ENCODE results near the gene KCTD13. TPM values are rescaled to one million over a fixed set of nuclear protein-coding genes. Genes with fewer than 3 reads are reported as not detected.

Gene KCTD13
- total and polyA plus RNA-seq, 8 donors = 14.8 to 24.2 (median 20.9) TPM

GRCh38 chr16:29863669-29863984 lies 62.4 kb downstream of the KCTD13 start:
- Histone ChIP-seq H3K27me3 (no peaks in the 10 kb centered on the region), H3K4me1 (peaks cover 9 to 24% of the 10 kb centered on the region in 2 donors), H3K9me3 (no peaks in the 10 kb centered on the region), H3K4me3 (peak overlapping the region in 1 of 2 donors; percentile 81), H3K27ac (peak overlapping the region; percentile 84 to 87), H3K36me3 (peaks cover 0 to 25% of the 10 kb centered on the region in 2 donors)
- ATAC-seq (no peak), DNase-seq (no peak)
- no peak for TF ChIP-seq CTCF (IDR thresholded peaks at IDR 0.05)
- intact Hi-C loops (cut with DNase I) = loop anchor here in 1 of 2 donors (10.0 kb wide), 1 partner anchor 61 kb away; the partner anchor contains the start of gene KCTD13

- TF ChIP-seq CTCF (IDR thresholded peaks at IDR 0.05) = peak; percentile 29 to 62
- ATAC-seq (peak; percentile 99), DNase-seq (peak; percentile 94 to 97 (median 96))
- Histone ChIP-seq H3K27me3 (no peaks in the 10 kb centered on the region), H3K9me3 (no peaks in the 10 kb centered on the region), H3K4me3 (peak within 1 kb of the TSS; percentile 81 to 86), H3K36me3 (peaks cover 0 to 30% of the 10 kb centered on the region in 2 donors), H3K27ac (peak within 1 kb of the TSS; percentile 84 to 87), H3K4me1 (peaks cover 9 to 24% of the 10 kb centered on the region in 2 donors)
- intact Hi-C loops (cut with DNase I) = loop anchor here in 1 of 2 donors (10.0 kb wide), 1 partner anchor 62 kb away; the partner anchor contains the start of gene KCTD13
Measured at GRCh38 chr16:29862884-29863668, 63.0 kb downstream of the KCTD13 start, which contains the start of gene CDIPT. TSS of gene CDIPT (minus strand) at chr16:29863226. CDS start at chr16:29862857, 369 bp downstream.

- Histone ChIP-seq H3K4me3 (peak overlapping the region; percentile 81 to 86), H3K4me1 (peaks cover 9 to 24% of the 10 kb centered on the region in 2 donors), H3K27ac (peak overlapping the region; percentile 84 to 87), H3K9me3 (no peaks in the 10 kb centered on the region), H3K36me3 (peaks cover 0 to 30% of the 10 kb centered on the region in 2 donors), H3K27me3 (no peaks in the 10 kb centered on the region)
- ATAC-seq (peak; percentile 37), DNase-seq (no peak)
- TF ChIP-seq CTCF (IDR thresholded peaks at IDR 0.05) = no peak
- intact Hi-C loops (cut with DNase I) = loop anchor here in 1 of 2 donors (10.0 kb wide), 1 partner anchor 62 kb away; the partner anchor contains the start of gene KCTD13
Measured at GRCh38 chr16:29862383-29862883, 63.6 kb downstream of the KCTD13 start.

GRCh38 chr16:29860218-29860617 lies 65.8 kb downstream of the KCTD13 start:
- Histone ChIP-seq H3K27me3 (no peaks in the 10 kb centered on the region), H3K4me3 (no peak overlapping the region), H3K36me3 (peaks cover 0 to 30% of the 10 kb centered on the region in 2 donors), H3K4me1 (peaks cover 9 to 24% of the 10 kb centered on the region in 2 donors), H3K9me3 (no peaks in the 10 kb centered on the region), H3K27ac (no peak overlapping the region)
- intact Hi-C loops (cut with DNase I) = loop anchor here in 1 of 2 donors (10.0 kb wide), 1 partner anchor 65 kb away; the partner anchor contains the start of gene KCTD13
- no peak for DNase-seq
- TF ChIP-seq CTCF (IDR thresholded peaks at IDR 0.05) = no peak
- no peak for ATAC-seq

- no peak overlapping the region for H3K27ac ChIP-seq
- no peaks in the 10 kb centered on the region for H3K27me3 ChIP-seq
- peaks cover 9 to 24% of the 10 kb centered on the region in 2 donors for H3K4me1 ChIP-seq
- TF ChIP-seq CTCF (IDR thresholded peaks at IDR 0.05) = no peak
- H3K9me3 ChIP-seq = no peaks in the 10 kb centered on the region
- no peak for DNase-seq
- ATAC-seq = no peak
- peaks cover 0 to 30% of the 10 kb centered on the region in 2 donors for H3K36me3 ChIP-seq
- intact Hi-C loops (cut with DNase I) = loop anchor here in 1 of 2 donors (10.0 kb wide), 1 partner anchor 146 kb away; no protein-coding TSS in a partner anchor
- H3K4me3 ChIP-seq = no peak overlapping the region
Measured at GRCh38 chr16:29858974-29859373, 67.1 kb downstream of the KCTD13 start.

All from left lung (tissue), 10 donors.